SJSA1 (cell line): ENCODE results near the gene OGFOD3. TPM values are rescaled to one million over a fixed set of nuclear protein-coding genes. Genes with fewer than 3 reads are reported as not detected.
"Not testable (repeated sequence)": the region's sequence is repeated elsewhere in the genome, so short reads cannot be mapped to it uniquely, and the experiment has no call there.

Experiments
- DNase-seq, 2 experiments: peaks; one replicate each; pipeline ENCODE4 v3.0.0-alpha.2; 2015 to 2020; ENCODE audit warnings: low spot score in 2 of 2, low read depth in 1 of 2
- H3K27ac ChIP-seq: fragments of 250-450 bp; sonication (Bioruptor Pico); 2 replicates; pipeline ENCODE4 v1.5.1; 2020; ENCODE audit warnings: mild to moderate bottlenecking, moderate library complexity
- H3K27me3 ChIP-seq: fragments of 250-450 bp; sonication (Bioruptor Pico); replicated peaks from 2 replicates; pipeline ENCODE4 v1.5.1; 2020; ENCODE audit warnings: mild to moderate bottlenecking, moderate library complexity
- H3K36me3 ChIP-seq: fragments of 250-450 bp; sonication (Bioruptor Pico); 2 replicates; pipeline ENCODE4 v1.5.1; 2020; ENCODE audit warnings: mild to moderate bottlenecking
- H3K4me1 ChIP-seq: fragments of 250-450 bp; sonication (Bioruptor Pico); replicated peaks from 2 replicates; pipeline ENCODE4 v1.6.1; 2021; ENCODE audit warnings: mild to moderate bottlenecking
- H3K4me3 ChIP-seq: fragments of 250-450 bp; sonication (Bioruptor Pico); 2 replicates; pipeline ENCODE4 v1.5.1; 2020; ENCODE audit warnings: mild to moderate bottlenecking
- H3K9me3 ChIP-seq: fragments of 250-450 bp; sonication (Bioruptor Pico); replicated peaks from 2 replicates; pipeline ENCODE4 v1.5.1; 2020; ENCODE audit warnings: mild to moderate bottlenecking
- total RNA-seq: library from RNA; depleted of rRNA; stranded (reverse); fragments of >200 nt; shearing (Covaris generic); gene quantifications from 2 replicates; pipeline ENCODE4 v1.2.3, GENCODE V29; 2014

OGFOD3 gene
- total RNA-seq, 1 experiment from 2014 or later: 87.6 TPM

GRCh38 chr17:82380860-82381702 is 37.3 kb downstream of the OGFOD3 start:
- Histone ChIP-seq H3K36me3 (no peaks in the 10 kb centered on the region), H3K9me3 (no peaks in the 10 kb centered on the region), H3K27ac (no peak overlapping the region), H3K4me1 (peaks cover 23% of the 10 kb centered on the region), H3K27me3 (peaks cover 23% of the 10 kb centered on the region), H3K4me3 (0 out of 2 replicates have a peak overlapping the region, but pooled peaks have one; percentile 8)
- peak in 1 of 2 experiments; percentile 30 for DNase-seq

- H3K4me1 ChIP-seq: peaks cover 6% of the 10 kb centered on the region
- no peak overlapping the region for H3K27ac ChIP-seq
- H3K27me3 ChIP-seq: peaks cover 32% of the 10 kb centered on the region
- no peaks in the 10 kb centered on the region for H3K36me3 ChIP-seq
- no peaks in the 10 kb centered on the region for H3K9me3 ChIP-seq
- DNase-seq: no peak
- H3K4me3 ChIP-seq: no peak overlapping the region
Observed at GRCh38 chr17:82378741-82379021, 39.7 kb downstream of the OGFOD3 start.

- DNase-seq: no peak
- Histone ChIP-seq H3K36me3 (no peaks in the 10 kb centered on the region), H3K27ac (no peak overlapping the region), H3K9me3 (no peaks in the 10 kb centered on the region), H3K4me1 (peaks cover 6% of the 10 kb centered on the region), H3K27me3 (peaks cover 37% of the 10 kb centered on the region), H3K4me3 (no peak overlapping the region)
Observed at GRCh38 chr17:82377924-82378740, 40.3 kb downstream of the OGFOD3 start.

GRCh38 chr17:82377294-82377693 is 41.1 kb downstream of the OGFOD3 start:
- peaks cover 43% of the 10 kb centered on the region for H3K27me3 ChIP-seq
- H3K9me3 ChIP-seq, H3K4me1 ChIP-seq, H3K27ac ChIP-seq, H3K36me3 ChIP-seq, DNase-seq, H3K4me3 ChIP-seq: not testable (repeated sequence)

- H3K4me3 ChIP-seq: no peak overlapping the region
- DNase-seq: no peak
- no peak overlapping the region for H3K27ac ChIP-seq
- H3K4me1 ChIP-seq: peaks cover 13% of the 10 kb centered on the region
- peaks cover 54% of the 10 kb centered on the region for H3K27me3 ChIP-seq
- no peaks in the 10 kb centered on the region for H3K36me3 ChIP-seq
- H3K9me3 ChIP-seq: no peaks in the 10 kb centered on the region
Observed at GRCh38 chr17:82376042-82376730, 42.2 kb downstream of the OGFOD3 start.

- H3K9me3 ChIP-seq: no peaks in the 10 kb centered on the region
- H3K4me1 ChIP-seq: peaks cover 15% of the 10 kb centered on the region
- H3K27ac ChIP-seq: no peak overlapping the region
- H3K27me3 ChIP-seq: peaks cover 56% of the 10 kb centered on the region
- no peak overlapping the region for H3K4me3 ChIP-seq
- no peak for DNase-seq
- no peaks in the 10 kb centered on the region for H3K36me3 ChIP-seq
Observed at GRCh38 chr17:82375359-82376041, 42.9 kb downstream of the OGFOD3 start.

GRCh38 chr17:82374626-82375331 is 43.6 kb downstream of the OGFOD3 start:
- Histone ChIP-seq H3K9me3 (no peaks in the 10 kb centered on the region), H3K4me1 (peaks cover 17% of the 10 kb centered on the region), H3K27me3 (peaks cover 57% of the 10 kb centered on the region), H3K4me3 (no peak overlapping the region), H3K27ac (no peak overlapping the region), H3K36me3 (no peaks in the 10 kb centered on the region)
- no peak for DNase-seq

- no peak overlapping the region for H3K27ac ChIP-seq
- no peak overlapping the region for H3K4me3 ChIP-seq
- peaks cover 58% of the 10 kb centered on the region for H3K27me3 ChIP-seq
- DNase-seq: no peak
- H3K4me1 ChIP-seq: peaks cover 17% of the 10 kb centered on the region
- no peaks in the 10 kb centered on the region for H3K36me3 ChIP-seq
- no peaks in the 10 kb centered on the region for H3K9me3 ChIP-seq
Observed at GRCh38 chr17:82373731-82374625, 44.4 kb downstream of the OGFOD3 start.

- Histone ChIP-seq H3K27me3 (peaks cover 54% of the 10 kb centered on the region), H3K4me1 (peaks cover 17% of the 10 kb centered on the region)
- H3K36me3 ChIP-seq, H3K4me3 ChIP-seq, DNase-seq, H3K27ac ChIP-seq, H3K9me3 ChIP-seq: not testable (repeated sequence)
Observed at GRCh38 chr17:82373072-82373452, 45.3 kb downstream of the OGFOD3 start.

- DNase-seq: no peak
- Histone ChIP-seq H3K27me3 (peaks cover 56% of the 10 kb centered on the region), H3K36me3 (no peaks in the 10 kb centered on the region), H3K27ac (no peak overlapping the region), H3K4me3 (no peak overlapping the region), H3K4me1 (peaks cover 18% of the 10 kb centered on the region), H3K9me3 (no peaks in the 10 kb centered on the region)
Observed at GRCh38 chr17:82372249-82373071, 45.9 kb downstream of the OGFOD3 start.

- no peaks in the 10 kb centered on the region for H3K36me3 ChIP-seq
- H3K4me3 ChIP-seq: no peak within 1 kb of the TSS
- no peak within 1 kb of the TSS for H3K27ac ChIP-seq
- H3K27me3 ChIP-seq: peaks cover 56% of the 10 kb centered on the region
- no peaks in the 10 kb centered on the region for H3K9me3 ChIP-seq
- peaks cover 21% of the 10 kb centered on the region for H3K4me1 ChIP-seq
- no peak for DNase-seq
Observed at GRCh38 chr17:82371333-82372248, 46.8 kb downstream of the OGFOD3 start, which contains the start of gene UTS2R. Gene UTS2R (plus strand): TSS chr17:82371765. CDS start chr17:82374325, 2,560 bp downstream.
